ENCODE data around the gene IFT80. TPM values are rescaled to one million over a fixed set of nuclear protein-coding genes. Genes with fewer than 3 reads are reported as not detected.

The IFT80 gene
- total and polyA plus RNA-seq, 9 of the 15 experiments (the other 6 are each of a cell fraction or from before 2014, with no cell fraction given), result 6.7 to 21.1 (median 16.4) TPM

DNA sequence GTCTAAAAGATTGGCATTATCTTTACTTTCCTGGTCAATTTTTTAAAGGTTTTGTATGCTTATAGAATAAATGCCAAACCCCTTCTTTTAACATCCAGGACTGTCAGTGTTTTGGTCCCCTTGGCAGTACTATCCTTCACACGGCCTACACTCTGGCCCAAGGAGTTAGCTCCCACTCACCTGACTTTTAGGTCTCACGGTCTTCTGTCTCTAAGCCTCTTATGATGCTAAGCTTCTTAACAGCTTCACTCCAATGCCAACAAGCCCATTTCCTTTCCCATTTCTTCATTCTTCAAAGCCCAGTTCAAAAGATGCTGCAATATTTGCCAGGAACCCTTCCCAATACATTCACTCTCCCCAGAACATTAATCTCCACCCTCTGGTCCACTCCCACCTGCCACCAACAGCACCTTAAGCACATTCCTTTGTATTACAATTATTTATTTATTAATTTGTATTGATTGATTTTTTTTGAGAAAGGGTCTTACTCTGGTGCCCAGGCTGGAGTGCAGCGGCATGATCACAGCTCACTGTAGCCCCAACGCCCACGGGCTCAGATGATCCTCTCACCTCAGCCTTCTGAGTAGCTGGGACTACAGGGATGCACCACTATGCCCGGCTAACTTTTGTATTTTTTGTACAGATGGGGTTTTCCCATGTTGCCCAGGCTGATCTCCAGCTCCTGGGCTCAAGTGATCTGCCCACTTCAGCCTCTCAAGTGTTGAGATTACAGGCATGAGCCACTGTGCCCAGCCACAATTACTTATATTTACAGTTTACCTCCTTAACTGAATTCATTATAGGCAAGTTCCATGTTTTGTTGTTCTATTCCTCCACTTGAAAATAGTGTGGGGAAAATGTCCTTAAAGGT lies 27.8 kb downstream of the IFT80 start (continued):
- no peak for TF ChIP-seq RB1 (IDR thresholded peaks at IDR 0.05; ENCODE audit: low read depth)

DNA sequence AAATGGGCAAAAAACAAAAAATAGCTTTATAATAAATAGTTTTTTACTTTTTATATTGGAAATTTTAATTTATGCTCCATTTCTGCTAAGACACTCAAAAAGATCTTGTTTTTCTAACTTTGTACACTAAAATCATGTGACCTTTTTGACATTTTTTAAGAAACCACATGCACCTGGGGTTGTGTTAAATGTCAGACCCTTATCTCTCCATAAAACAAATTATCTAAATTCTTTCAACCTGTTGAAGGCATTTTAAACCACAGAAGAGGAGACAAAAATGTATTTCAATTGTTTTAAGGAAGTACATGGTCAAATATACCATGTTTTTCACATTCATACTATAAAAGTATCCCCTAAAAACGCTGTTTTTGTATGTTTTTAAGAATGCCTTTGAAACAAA lies 29.2 kb downstream of the IFT80 start:
- BruUV-seq (replicated peaks), result no TSS peak
- Histone ChIP-seq H3K27me3 (ENCODE audit: control insufficient read depth in 2 of 2, insufficient read depth in 2 of 2, low read length in 2 of 2) (no peaks in the 10 kb centered on the region), H3K4me3 (no peak overlapping the region), H3K9me1 (ENCODE audit: control insufficient read depth, insufficient read depth, low read length) (no peaks in the 10 kb centered on the region), H2AFZ (ENCODE audit: low read depth, low read length) (no peak overlapping the region), H3K9me3 (replicated peaks; ENCODE audit: control insufficient read depth, insufficient read depth, low read depth, low read length) (no peaks in the 10 kb centered on the region), H4K20me1 (replicated peaks; ENCODE audit: control insufficient read depth, insufficient read depth, low read length) (no peaks in the 10 kb centered on the region), H3K27ac (ENCODE audit: extremely low read depth, low read depth, low read length) (no peak overlapping the region), H3K4me1 (replicated peaks in 1 of 2; ENCODE audit: control insufficient read depth in 2 of 2, insufficient read depth in 2 of 2, low read length in 2 of 2) (no peaks in the 10 kb centered on the region; a peak in 1 of 5 replicates), H3K36me3 (ENCODE audit: control insufficient read depth, insufficient read depth, low read length) (no peaks in the 10 kb centered on the region), H3K79me2 (ENCODE audit: control insufficient read depth, insufficient read depth, low read length) (no peaks in the 10 kb centered on the region), H3K9ac (ENCODE audit: insufficient read depth in 1 of 2, low read depth in 2 of 2, low read length in 2 of 2) (no peak overlapping the region), H3K4me2 (ENCODE audit: insufficient read depth, low read length) (no peak overlapping the region)
- no peak for FAIRE-seq
- TF ChIP-seq PPARD (CRISPR knock-in tag; IDR thresholded peaks at IDR 0.05), result no peak
- TF ChIP-seq, protein P1, sequence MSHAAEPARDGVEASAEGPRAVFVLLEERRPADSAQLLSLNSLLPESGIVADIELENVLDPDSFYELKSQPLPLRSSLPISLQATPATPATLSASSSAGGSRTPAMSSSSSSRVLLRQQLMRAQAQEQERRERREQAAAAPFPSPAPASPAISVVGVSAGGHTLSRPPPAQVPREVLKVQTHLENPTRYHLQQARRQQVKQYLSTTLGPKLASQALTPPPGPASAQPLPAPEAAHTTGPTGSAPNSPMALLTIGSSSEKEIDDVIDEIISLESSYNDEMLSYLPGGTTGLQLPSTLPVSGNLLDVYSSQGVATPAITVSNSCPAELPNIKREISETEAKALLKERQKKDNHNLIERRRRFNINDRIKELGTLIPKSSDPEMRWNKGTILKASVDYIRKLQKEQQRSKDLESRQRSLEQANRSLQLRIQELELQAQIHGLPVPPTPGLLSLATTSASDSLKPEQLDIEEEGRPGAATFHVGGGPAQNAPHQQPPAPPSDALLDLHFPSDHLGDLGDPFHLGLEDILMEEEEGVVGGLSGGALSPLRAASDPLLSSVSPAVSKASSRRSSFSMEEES (CRISPR knock-in tag; IDR thresholded peaks at IDR 0.05), result peak; percentile 59
- ChIA-PET POLR2A (interaction anchor here (1.0 kb wide), 1 partner anchor 30 kb away, joined by 3 read pairs; the partner anchor contains the start of gene SMC4), CTCF (ENCODE audit: low intra/inter-chr PET ratio) (no interaction called here)
- in situ Hi-C loops (cut with MboI), result no loop called here
- no peak for DNase-seq (ENCODE audit: extremely low read depth in 1 of 4, low spot score in 3 of 4)
- 13% methylated on average over 1 of the region's 1 CpG for WGBS (ENCODE audit: insufficient coverage, low coverage, missing lambda C conversion rate)
- ATAC-seq, result no peak
- intact Hi-C loops (cut with micrococcal nuclease), result no loop called here

All from K562 (cell line).